ENCODE results near the gene AKR1C3.
"Not testable (repeated sequence)": the region's sequence is repeated elsewhere in the genome, so short reads cannot be mapped to it uniquely, and the experiment has no call there.

Gene AKR1C3

DNA sequence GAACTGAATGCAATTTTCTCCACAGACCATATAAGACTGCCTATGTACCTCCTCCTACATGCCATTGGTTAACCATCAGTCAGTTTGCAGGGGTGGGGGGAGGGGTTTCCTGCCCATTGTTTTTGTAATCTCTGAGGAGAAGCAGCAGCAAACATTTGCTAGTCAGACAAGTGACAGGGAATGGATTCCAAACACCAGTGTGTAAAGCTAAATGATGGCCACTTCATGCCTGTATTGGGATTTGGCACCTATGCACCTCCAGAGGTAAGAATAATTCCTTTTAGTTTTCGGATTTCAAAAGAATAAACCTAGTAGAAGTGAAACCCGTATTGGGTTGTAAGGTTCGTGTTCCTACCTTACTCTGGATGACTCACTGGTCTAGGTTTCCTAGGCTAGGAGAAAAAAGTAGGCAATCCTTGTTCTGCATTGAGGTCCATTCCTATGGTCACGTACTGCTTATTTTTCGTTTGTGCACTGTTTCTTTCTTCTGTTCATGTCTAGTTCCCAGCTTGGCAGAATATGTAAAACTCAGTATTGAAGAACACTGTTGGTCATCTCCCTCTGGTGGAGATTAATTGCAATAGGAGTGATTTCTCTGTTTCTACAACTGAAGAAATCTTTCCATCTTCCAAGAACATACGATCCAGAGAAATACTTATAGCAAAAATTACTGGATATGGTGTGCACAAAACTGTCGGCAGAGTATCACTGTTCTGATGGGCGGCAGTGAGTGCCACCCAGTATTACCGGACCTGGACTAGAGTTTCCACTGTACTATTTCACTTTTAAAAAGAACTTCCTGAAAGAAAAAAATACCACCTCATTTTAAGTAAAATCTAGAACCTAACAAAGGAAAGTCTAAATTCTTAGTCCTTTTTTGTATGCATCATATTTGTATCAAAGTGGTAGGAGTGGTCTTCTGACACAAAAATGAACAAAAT lies at the start of gene AKR1C3:
Gene AKR1C3 (plus strand): TSS at position 150 of the 941 bp plus-strand sequence. CDS start 31 bp downstream, at position 181.
- Histone ChIP-seq H3K4me3 (ENCODE audit: low read length) (no peak within 1 kb of the TSS), H3K27me3 (ENCODE audit: insufficient read depth, low read length) (no peaks in the 10 kb centered on the region), H2AFZ (ENCODE audit: low read depth, low read length) (no peak within 1 kb of the TSS), H3K4me1 (ENCODE audit: insufficient read depth, low read length) (no peaks in the 10 kb centered on the region), H3K36me3 (ENCODE audit: insufficient read depth, low read length) (no peaks in the 10 kb centered on the region), H3K9me3 (ENCODE audit: low read length) (no peaks in the 10 kb centered on the region)

DNA sequence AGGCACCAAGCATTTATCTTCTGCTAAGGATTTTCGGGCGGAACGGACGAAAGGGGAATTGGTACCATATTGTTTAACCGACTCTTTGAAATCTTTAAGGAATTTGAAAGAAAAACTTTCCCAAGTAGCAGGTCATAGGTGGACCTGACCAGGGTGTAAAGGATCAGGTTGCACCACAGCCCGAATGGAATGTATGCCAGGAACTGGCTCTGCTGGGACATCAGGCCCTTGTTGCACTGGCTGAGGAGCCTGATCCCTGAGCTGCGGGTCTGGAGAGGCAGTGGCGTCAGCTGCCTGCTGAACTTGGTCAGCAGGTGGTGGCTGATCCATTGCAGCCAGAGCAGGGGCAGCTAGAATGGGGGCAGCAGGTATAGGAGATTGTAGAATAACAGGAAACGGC lies 49.1 kb upstream of the AKR1C3 start:
- no peak overlapping the region for H2AFZ ChIP-seq (ENCODE audit: low read depth, low read length)
- no peaks in the 10 kb centered on the region for H3K4me1 ChIP-seq (ENCODE audit: insufficient read depth, low read length)
- no peaks in the 10 kb centered on the region for H3K27me3 ChIP-seq (ENCODE audit: insufficient read depth, low read length)
- H3K9me3 ChIP-seq (ENCODE audit: low read length), result no peaks in the 10 kb centered on the region
- H3K4me3 ChIP-seq (ENCODE audit: low read length), result no peak overlapping the region
- no peaks in the 10 kb centered on the region for H3K36me3 ChIP-seq (ENCODE audit: insufficient read depth, low read length)

DNA sequence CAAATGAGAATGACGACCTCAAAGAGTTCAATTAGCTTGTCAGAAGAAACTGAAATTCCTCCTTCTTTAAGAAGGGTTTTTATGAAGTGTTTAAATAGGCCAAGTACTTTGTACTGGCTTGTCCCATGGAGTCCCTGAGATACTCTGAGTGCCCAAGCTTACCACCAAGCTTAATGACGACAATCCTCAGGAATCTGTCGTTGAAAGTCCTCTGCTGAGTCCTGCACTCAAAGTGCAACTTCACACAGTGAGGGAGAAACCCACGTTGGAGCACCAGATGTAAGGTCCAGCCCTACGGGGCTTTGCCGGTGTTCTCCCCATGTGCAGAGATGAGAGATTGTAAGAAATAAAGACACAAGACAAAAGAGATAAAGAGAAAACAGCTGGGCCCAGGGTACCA lies 47.8 kb upstream of the AKR1C3 start:
- H3K4me3 ChIP-seq (ENCODE audit: low read length), result no peak overlapping the region
- H3K4me1 ChIP-seq (ENCODE audit: insufficient read depth, low read length), result no peaks in the 10 kb centered on the region
- no peak overlapping the region for H2AFZ ChIP-seq (ENCODE audit: low read depth, low read length)
- H3K27me3 ChIP-seq (ENCODE audit: insufficient read depth, low read length), result no peaks in the 10 kb centered on the region
- no peaks in the 10 kb centered on the region for H3K36me3 ChIP-seq (ENCODE audit: insufficient read depth, low read length)
- H3K9me3 ChIP-seq (ENCODE audit: low read length), result no peaks in the 10 kb centered on the region

DNA sequence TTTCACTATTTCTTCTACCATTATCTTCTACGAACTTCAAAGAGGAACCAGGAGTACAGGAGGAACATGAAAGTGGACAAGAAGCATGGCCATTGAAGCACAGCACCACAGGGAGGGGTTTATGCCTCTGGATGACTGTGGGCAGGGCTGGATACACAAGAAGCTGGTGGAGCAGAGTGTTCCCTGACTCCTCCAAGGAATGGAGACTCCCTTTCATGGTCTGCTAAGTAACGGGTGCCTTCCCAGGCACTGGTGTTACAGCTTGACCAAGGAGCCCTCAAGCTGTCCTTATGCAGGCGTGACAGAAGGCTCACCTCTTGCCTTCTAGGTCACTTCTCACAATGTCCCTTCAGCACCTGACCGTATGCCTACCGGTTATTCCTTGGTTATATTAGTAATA lies 47.2 kb upstream of the AKR1C3 start:
- H3K4me1 ChIP-seq (ENCODE audit: insufficient read depth, low read length); H3K4me3 ChIP-seq (ENCODE audit: low read length); H3K36me3 ChIP-seq (ENCODE audit: insufficient read depth, low read length); H3K9me3 ChIP-seq (ENCODE audit: low read length); H2AFZ ChIP-seq (ENCODE audit: low read depth, low read length); H3K27me3 ChIP-seq (ENCODE audit: insufficient read depth, low read length): not testable (repeated sequence)

DNA sequence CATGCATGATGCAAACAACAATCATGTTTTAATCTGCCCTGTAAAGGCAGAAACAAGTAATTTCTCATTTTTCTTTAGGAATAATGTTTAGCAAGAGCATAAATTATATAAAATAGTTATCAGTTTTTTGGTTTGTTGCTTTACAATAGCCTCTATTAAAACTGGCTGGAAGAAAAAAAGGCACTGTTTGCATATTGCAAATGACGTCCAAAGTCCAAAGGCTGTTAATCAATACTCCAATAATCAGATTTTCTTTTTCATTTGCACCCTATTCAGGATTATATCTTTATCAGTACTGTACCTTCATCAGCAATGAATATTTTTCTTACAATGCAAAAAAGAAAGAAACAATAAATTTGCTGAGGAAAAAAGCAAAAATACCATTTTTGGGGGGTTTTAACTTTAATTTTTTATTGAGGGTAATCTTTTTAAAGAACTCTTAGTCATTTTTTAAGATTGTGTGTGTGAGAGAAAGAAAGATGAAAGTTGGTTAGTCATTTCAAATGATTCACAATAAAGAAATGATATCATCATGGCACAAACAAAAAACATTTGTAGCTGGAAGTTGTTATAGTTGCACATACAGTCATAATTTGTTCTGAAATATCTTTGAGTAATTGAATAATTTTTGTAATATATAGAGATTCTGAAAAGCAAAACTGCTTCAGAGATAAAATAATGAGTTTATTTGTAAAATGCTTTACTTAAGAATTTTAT lies 46.1 kb upstream of the AKR1C3 start:
- no peaks in the 10 kb centered on the region for H3K4me1 ChIP-seq (ENCODE audit: insufficient read depth, low read length)
- no peak overlapping the region for H3K4me3 ChIP-seq (ENCODE audit: low read length)
- H3K9me3 ChIP-seq (ENCODE audit: low read length), result no peaks in the 10 kb centered on the region
- H2AFZ ChIP-seq (ENCODE audit: low read depth, low read length), result no peak overlapping the region
- H3K36me3 ChIP-seq (ENCODE audit: insufficient read depth, low read length), result no peaks in the 10 kb centered on the region
- no peaks in the 10 kb centered on the region for H3K27me3 ChIP-seq (ENCODE audit: insufficient read depth, low read length)

DNA sequence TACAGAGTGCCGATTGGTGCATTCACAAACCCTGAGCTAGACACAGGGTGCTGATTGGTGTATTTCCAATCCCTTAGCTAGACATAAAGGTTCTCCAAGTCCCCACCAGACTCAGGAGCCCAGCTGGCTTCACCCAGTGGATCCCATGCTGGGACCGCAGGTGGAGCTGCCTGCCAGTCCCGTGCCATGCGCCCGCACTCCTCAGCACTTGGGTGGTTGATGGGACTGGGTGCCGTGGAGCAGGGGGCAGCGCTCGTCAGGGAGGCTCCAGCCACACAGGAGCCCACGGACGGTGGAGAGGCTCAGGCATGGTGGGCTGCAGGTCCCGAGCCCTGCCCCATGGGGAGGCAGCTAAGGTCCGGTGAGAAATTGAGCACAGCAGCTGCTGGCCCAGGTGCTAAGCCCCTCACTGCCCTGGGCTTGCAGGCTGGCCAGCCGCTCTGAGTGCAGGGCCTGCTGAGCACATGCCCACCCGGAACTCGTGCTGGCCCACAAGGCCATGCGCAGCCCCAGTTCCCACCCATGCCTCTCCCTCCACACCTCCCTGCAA lies 41.2 kb upstream of the AKR1C3 start:
- not testable (repeated sequence) for H2AFZ ChIP-seq (ENCODE audit: low read depth, low read length); H3K4me1 ChIP-seq (ENCODE audit: insufficient read depth, low read length); H3K27me3 ChIP-seq (ENCODE audit: insufficient read depth, low read length); H3K4me3 ChIP-seq (ENCODE audit: low read length); H3K36me3 ChIP-seq (ENCODE audit: insufficient read depth, low read length); H3K9me3 ChIP-seq (ENCODE audit: low read length)

DNA sequence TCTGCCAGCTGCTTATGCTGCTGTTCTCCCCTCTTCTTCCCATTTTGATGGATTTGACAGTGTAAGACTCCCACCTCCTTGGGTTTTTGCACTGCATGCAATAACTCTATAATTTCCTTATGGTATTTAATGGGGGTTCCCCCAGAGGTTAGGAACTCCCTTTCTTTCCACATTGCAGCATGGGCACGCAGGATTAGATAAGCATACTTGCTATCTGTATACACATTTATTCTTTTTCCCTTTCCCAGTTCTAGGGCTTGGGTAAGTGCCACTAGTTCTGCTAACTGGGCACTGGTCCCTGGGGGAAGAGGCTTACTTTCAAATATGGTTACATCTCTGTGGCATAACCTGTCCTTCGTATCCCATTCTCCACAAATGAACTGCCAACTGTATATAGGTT lies 39.4 kb upstream of the AKR1C3 start:
- not testable (repeated sequence) for H3K4me3 ChIP-seq (ENCODE audit: low read length); H3K36me3 ChIP-seq (ENCODE audit: insufficient read depth, low read length); H3K4me1 ChIP-seq (ENCODE audit: insufficient read depth, low read length); H3K9me3 ChIP-seq (ENCODE audit: low read length); H3K27me3 ChIP-seq (ENCODE audit: insufficient read depth, low read length); H2AFZ ChIP-seq (ENCODE audit: low read depth, low read length)

DNA sequence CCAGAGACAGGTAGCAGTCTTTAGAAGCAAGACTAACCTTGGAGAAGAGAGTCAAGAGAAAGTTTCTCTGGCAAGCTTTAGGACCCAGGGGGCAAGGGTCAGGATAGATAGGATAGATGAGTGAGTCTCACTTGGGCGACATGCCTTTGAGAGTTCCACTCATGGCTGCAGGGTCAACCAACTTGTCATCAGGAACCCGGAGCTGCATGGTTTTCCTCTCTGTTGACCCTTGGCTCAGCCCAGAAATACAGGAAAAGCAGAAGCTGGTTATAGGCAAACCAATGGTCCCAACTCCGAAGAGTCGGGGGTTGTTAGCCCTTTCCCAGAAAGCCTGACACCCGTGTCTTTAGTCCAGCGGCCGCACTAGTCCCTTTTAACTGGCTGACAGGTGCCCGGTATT lies 34.9 kb upstream of the AKR1C3 start:
- H3K4me3 ChIP-seq (ENCODE audit: low read length); H3K36me3 ChIP-seq (ENCODE audit: insufficient read depth, low read length); H2AFZ ChIP-seq (ENCODE audit: low read depth, low read length); H3K4me1 ChIP-seq (ENCODE audit: insufficient read depth, low read length); H3K9me3 ChIP-seq (ENCODE audit: low read length); H3K27me3 ChIP-seq (ENCODE audit: insufficient read depth, low read length): not testable (repeated sequence)

DNA sequence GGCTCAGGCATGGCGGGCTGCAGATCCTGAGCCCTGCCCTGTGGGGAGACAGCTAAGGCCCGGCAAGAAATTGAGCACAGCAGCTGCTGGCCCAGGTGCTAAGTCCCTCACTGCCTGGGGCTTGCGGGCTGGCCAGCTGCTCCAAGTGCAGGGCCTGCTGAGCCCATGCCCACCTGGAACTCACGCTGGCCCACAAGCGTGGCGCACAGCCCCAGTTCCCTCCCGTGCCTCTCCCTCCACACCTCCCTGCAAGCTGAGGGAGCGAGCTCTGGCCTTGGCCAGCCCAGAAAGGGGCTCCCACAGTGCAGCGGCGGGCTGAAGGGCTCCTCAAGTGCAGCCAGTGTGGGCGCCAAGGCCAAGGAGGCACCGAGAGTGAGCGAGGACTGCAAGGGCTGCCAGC lies 33.4 kb upstream of the AKR1C3 start:
- H3K27me3 ChIP-seq (ENCODE audit: insufficient read depth, low read length); H3K36me3 ChIP-seq (ENCODE audit: insufficient read depth, low read length); H3K4me1 ChIP-seq (ENCODE audit: insufficient read depth, low read length); H2AFZ ChIP-seq (ENCODE audit: low read depth, low read length); H3K4me3 ChIP-seq (ENCODE audit: low read length); H3K9me3 ChIP-seq (ENCODE audit: low read length): not testable (repeated sequence)

DNA sequence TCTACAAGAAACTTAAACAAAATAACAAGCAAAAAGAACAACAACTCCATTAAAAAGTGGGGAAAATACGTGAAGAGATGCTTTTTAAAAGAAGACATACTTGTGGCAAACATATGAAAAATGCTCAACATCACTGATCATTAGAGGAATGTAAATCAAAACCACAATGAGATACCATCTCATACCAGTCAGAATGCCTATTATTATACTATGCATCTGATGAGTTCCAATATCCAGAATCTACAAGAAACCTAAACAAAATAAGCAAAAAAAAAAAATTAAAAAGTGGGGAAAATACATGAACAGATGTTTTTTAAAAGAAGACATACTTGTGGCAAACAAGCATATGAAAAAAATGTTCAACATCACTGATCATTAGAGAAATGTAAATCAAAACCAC lies 29.6 kb upstream of the AKR1C3 start:
- Histone ChIP-seq H2AFZ (ENCODE audit: low read depth, low read length) (no peak overlapping the region), H3K27me3 (ENCODE audit: insufficient read depth, low read length) (no peaks in the 10 kb centered on the region), H3K4me1 (ENCODE audit: insufficient read depth, low read length) (no peaks in the 10 kb centered on the region), H3K36me3 (ENCODE audit: insufficient read depth, low read length) (no peaks in the 10 kb centered on the region), H3K4me3 (ENCODE audit: low read length) (no peak overlapping the region), H3K9me3 (ENCODE audit: low read length) (no peaks in the 10 kb centered on the region)

DNA sequence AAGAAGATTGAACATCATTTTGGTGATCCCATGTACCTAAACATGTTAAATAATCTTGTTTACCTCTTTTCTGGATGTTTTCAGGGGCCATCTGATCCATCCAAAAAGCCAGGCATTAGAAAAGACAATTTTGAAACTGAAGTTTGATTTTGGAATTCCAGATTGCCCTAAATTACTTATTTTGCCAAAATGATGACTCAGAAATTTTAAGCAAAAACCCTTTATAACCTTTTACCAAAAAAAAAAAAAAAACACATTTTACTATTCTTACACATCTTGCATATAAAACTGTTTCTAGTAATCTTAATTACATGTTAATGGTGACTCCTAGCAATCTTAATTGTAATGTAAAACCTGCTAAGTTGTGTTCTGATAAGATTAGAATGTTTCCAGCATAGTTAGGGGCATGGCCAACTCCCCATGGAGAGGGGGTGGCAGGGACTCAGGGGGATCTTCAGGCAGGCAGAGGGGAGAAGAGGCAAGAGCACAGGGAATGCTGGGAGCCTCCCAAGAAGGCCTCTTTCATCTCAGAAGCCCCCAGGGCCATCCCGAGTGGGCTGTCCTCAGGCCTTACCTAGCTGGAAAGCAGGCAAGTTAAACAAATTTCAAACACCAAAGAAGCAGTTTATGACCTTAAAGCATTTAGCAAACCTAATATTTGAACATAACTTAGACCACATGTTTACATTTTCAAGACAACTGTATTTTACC lies 25.8 kb upstream of the AKR1C3 start:
- peaks cover 6% of the 10 kb centered on the region for H3K4me1 ChIP-seq (ENCODE audit: insufficient read depth, low read length)
- H2AFZ ChIP-seq (ENCODE audit: low read depth, low read length), result no peak overlapping the region
- no peak overlapping the region for H3K4me3 ChIP-seq (ENCODE audit: low read length)
- H3K36me3 ChIP-seq (ENCODE audit: insufficient read depth, low read length), result no peaks in the 10 kb centered on the region
- H3K9me3 ChIP-seq (ENCODE audit: low read length), result no peaks in the 10 kb centered on the region
- H3K27me3 ChIP-seq (ENCODE audit: insufficient read depth, low read length), result no peaks in the 10 kb centered on the region

DNA sequence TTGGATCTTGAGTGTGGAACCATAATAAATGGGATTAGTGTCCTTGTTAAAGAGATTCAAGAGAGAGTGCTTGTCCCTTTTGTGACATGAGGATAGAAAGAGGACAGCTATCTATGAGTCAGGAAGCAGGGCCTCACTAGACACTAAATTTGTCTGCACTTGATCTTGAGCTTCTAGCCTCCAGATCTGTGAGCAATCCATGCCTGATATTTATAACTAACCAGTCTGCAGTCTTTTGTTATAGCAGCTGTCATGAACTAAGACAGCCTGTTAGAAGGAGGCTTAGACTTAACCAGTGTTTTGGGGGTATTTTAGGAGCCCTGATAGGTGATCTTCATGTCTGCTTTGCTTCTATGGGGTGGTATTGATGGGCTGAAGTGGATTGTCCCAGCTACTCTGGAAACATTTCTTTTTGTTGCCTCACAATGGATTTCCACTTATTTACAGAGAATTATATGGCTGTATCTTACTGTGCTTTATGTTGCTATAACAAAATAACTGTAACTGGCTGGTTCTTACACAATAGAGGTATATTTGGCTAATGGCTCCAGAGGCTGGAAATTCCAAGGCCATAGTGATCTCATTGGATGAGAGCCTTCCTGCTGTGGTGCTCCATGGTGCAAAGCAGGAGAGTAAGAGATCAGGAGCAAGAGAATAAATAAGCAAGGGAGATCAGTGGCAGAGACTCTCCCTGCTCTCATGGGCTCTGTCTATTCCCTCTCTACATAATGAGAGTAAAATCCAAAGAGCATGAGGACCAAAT lies 23.4 kb upstream of the AKR1C3 start:
- no peaks in the 10 kb centered on the region for H3K9me3 ChIP-seq (ENCODE audit: low read length)
- H3K4me1 ChIP-seq (ENCODE audit: insufficient read depth, low read length), result peaks cover 6% of the 10 kb centered on the region
- no peaks in the 10 kb centered on the region for H3K36me3 ChIP-seq (ENCODE audit: insufficient read depth, low read length)
- H3K4me3 ChIP-seq (ENCODE audit: low read length), result no peak overlapping the region
- no peaks in the 10 kb centered on the region for H3K27me3 ChIP-seq (ENCODE audit: insufficient read depth, low read length)
- no peak overlapping the region for H2AFZ ChIP-seq (ENCODE audit: low read depth, low read length)
